Peyer's patch (tissue), 4 donors: Measurements from ENCODE around the gene KCNK10.

Experiments
- POLR2A ChIP-seq, 2 donors: fragments of 450-650 bp; IDR thresholded peaks; one replicate each; pipeline ENCODE4 v1.5.1; 2017; ENCODE audit warnings: antibody characterized with exemption in 2 of 2, mild to moderate bottlenecking in 2 of 2, moderate library complexity in 2 of 2
- TF ChIP-seq, protein P1 (sequence below), 6 experiments: fragments of 450-650 bp in 4 of 6; fragments of 200-600 bp in 2 of 6; sonication (generic) in 1 of 6; IDR thresholded peaks; one replicate each; pipeline ENCODE4 v1.5.1; 2017 to 2019; ENCODE audit warnings: antibody characterized with exemption in 6 of 6, mild to moderate bottlenecking in 3 of 6, moderate library complexity in 1 of 6

DNA sequence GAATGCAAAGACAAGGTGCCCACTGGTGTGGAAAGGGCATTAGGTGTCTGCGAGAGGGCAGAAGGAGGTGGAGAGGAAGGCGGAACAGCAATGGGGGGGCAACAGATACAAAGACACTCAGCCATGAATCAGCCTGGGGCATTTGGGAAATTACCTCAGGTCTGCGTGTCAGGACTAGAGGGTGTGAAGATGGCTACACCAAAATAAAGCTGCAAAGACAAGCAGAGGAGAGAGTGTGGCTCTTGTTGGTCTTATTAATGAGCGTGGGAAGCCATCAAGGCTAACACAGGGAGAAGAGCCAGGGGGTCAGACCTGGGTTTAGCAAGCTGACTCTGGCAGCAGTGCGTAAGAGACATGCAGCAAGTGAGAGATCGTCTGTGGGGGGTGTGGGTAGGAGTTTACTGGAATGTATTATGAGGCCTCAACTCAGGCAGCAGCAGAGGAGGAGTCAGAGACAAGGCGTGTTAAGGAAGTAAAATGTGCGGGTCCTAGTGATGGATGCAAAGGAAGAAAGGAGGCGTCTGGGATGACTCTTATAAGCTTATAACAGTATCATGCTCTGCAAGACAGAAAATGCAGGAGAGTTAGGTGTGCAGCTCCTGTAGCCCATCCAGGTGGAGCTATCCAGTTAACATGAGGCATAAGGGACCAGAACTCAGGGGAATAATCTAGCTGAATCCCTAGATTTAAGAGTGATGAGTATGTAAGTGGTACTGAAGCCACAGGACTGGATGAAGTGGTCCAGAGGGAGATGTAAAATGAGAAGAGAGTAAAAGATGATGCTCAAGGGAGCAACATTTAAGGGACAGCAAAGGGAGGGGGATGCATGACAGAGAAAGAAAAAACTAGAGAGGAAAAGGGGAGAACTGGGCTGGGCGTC lies 50.4 kb downstream of the KCNK10 start:
- TF ChIP-seq, protein P1, sequence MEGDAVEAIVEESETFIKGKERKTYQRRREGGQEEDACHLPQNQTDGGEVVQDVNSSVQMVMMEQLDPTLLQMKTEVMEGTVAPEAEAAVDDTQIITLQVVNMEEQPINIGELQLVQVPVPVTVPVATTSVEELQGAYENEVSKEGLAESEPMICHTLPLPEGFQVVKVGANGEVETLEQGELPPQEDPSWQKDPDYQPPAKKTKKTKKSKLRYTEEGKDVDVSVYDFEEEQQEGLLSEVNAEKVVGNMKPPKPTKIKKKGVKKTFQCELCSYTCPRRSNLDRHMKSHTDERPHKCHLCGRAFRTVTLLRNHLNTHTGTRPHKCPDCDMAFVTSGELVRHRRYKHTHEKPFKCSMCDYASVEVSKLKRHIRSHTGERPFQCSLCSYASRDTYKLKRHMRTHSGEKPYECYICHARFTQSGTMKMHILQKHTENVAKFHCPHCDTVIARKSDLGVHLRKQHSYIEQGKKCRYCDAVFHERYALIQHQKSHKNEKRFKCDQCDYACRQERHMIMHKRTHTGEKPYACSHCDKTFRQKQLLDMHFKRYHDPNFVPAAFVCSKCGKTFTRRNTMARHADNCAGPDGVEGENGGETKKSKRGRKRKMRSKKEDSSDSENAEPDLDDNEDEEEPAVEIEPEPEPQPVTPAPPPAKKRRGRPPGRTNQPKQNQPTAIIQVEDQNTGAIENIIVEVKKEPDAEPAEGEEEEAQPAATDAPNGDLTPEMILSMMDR (IDR thresholded peaks at IDR 0.05): no peak
- no peak for TF ChIP-seq POLR2A (IDR thresholded peaks at IDR 0.05)
